H9 (cell line): ENCODE results near the gene LRP2. TPM values are rescaled to one million over a fixed set of nuclear protein-coding genes. Genes with fewer than 3 reads are reported as not detected.
A peak's percentile ranks its signal among the peaks of the same experiment; 100 is the strongest.

Source experiments
- DNase-seq: peaks from one replicate; pipeline ENCODE4 v3.0.0-alpha.2; 2017
- H2AFZ ChIP-seq: one replicate; pipeline ENCODE4 v1.6.1; 2013; ENCODE audit warnings: mild to moderate bottlenecking, low read length, control low read depth, moderate library complexity
- H2AK5ac ChIP-seq: 2 replicates; pipeline ENCODE4 v1.6.1; 2013; ENCODE audit warnings: low read length, control low read depth, mixed read lengths; ENCODE audit not compliant: insufficient read length
- H2BK120ac ChIP-seq: one replicate; pipeline ENCODE4 v1.6.1; 2013; ENCODE audit warnings: low read depth, mild to moderate bottlenecking, low read length, control low read depth, inconsistent platforms; ENCODE audit not compliant: poor library complexity, severe bottlenecking
- H2BK12ac ChIP-seq: 2 replicates; pipeline ENCODE4 v1.6.1; 2013; ENCODE audit warnings: low read length, control low read depth, mixed read lengths, low read depth; ENCODE audit not compliant: insufficient read length
- H2BK15ac ChIP-seq: 2 replicates; pipeline ENCODE4 v1.6.1; 2013; ENCODE audit warnings: low read depth, low read length, control low read depth
- H2BK20ac ChIP-seq: one replicate; pipeline ENCODE4 v1.6.1; 2013; ENCODE audit warnings: low read depth, mild to moderate bottlenecking, low read length, control low read depth, inconsistent platforms; ENCODE audit not compliant: poor library complexity, severe bottlenecking
- H2BK5ac ChIP-seq: 2 replicates; pipeline ENCODE4 v1.6.1; 2013; ENCODE audit warnings: low read length, control low read depth, mixed read lengths; ENCODE audit not compliant: insufficient read length
- H3K14ac ChIP-seq: 2 replicates; pipeline ENCODE4 v1.6.1; 2013; ENCODE audit warnings: low read length, control low read depth; ENCODE audit not compliant: insufficient read depth
- H3K18ac ChIP-seq: 2 replicates; pipeline ENCODE4 v1.6.1; 2013; ENCODE audit warnings: low read depth, mild to moderate bottlenecking, mixed read lengths, low read length, control low read depth; ENCODE audit not compliant: insufficient read length
- H3K23ac ChIP-seq: 2 replicates; pipeline ENCODE4 v1.6.1; 2013; ENCODE audit warnings: low read length, control low read depth, mixed read lengths, low read depth; ENCODE audit not compliant: insufficient read length
- H3K23me2 ChIP-seq: 2 replicates; pipeline ENCODE4 v1.6.1; 2013; ENCODE audit warnings: low read depth, mild to moderate bottlenecking, mixed read lengths, low read length, control low read depth; ENCODE audit not compliant: insufficient read length, poor library complexity, severe bottlenecking
- H3K27ac ChIP-seq: 2 replicates; pipeline ENCODE4 v1.5.1; 2013; ENCODE audit warnings: low read length, control low read depth, mixed read lengths, low read depth; ENCODE audit not compliant: insufficient read length
- H3K27me3 ChIP-seq: 2 replicates; pipeline ENCODE4 v1.6.1; 2013; ENCODE audit warnings: low read length, control low read depth, inconsistent platforms; ENCODE audit not compliant: insufficient read depth
- H3K4ac ChIP-seq: 2 replicates; pipeline ENCODE4 v1.6.1; 2013; ENCODE audit warnings: low read depth, mild to moderate bottlenecking, control low read depth, inconsistent platforms, low read length, moderate library complexity
- H3K4me1 ChIP-seq: 2 replicates; pipeline ENCODE4 v1.6.1; 2013; ENCODE audit warnings: low read length, control low read depth, inconsistent platforms; ENCODE audit not compliant: insufficient read depth
- H3K4me2 ChIP-seq: 2 replicates; pipeline ENCODE4 v1.6.1; 2013; ENCODE audit warnings: low read length, control low read depth, mixed read lengths; ENCODE audit not compliant: insufficient read length, insufficient read depth
- H3K56ac ChIP-seq: 2 replicates; pipeline ENCODE4 v1.6.1; 2013; ENCODE audit warnings: low read depth, mild to moderate bottlenecking, mixed read lengths, low read length, control low read depth; ENCODE audit not compliant: insufficient read length
- H3K79me1 ChIP-seq: 2 replicates; pipeline ENCODE4 v1.6.1; 2013; ENCODE audit warnings: low read depth, mild to moderate bottlenecking, moderate library complexity, low read length, control low read depth, inconsistent platforms; ENCODE audit not compliant: insufficient read depth, poor library complexity, severe bottlenecking
- H3K79me2 ChIP-seq: 2 replicates; pipeline ENCODE4 v1.6.1; 2013; ENCODE audit warnings: low read length, control low read depth, inconsistent platforms; ENCODE audit not compliant: insufficient read depth
- H3K9ac ChIP-seq: 2 replicates; pipeline ENCODE4 v1.6.1; 2013; ENCODE audit warnings: low read length, control low read depth, mixed read lengths; ENCODE audit not compliant: insufficient read length; ENCODE audit errors: extremely low read depth
- H3K9me3 ChIP-seq: one replicate; pipeline ENCODE4 v1.6.1; 2013; ENCODE audit warnings: low read depth, low read length, inconsistent platforms; ENCODE audit not compliant: control insufficient read depth
- H3T11ph ChIP-seq: one replicate; pipeline ENCODE4 v1.6.1; 2013; ENCODE audit warnings: mild to moderate bottlenecking, low read length, control low read depth, inconsistent platforms
- H4K20me1 ChIP-seq: one replicate; pipeline ENCODE4 v1.6.1; 2013; ENCODE audit not compliant: control insufficient read depth, insufficient read length, insufficient read depth
- H4K5ac ChIP-seq: 2 replicates; pipeline ENCODE4 v1.6.1; 2013; ENCODE audit warnings: low read depth, mild to moderate bottlenecking, mixed read lengths, low read length, control low read depth; ENCODE audit not compliant: insufficient read length
- H4K8ac ChIP-seq: replicated peaks from 2 replicates; pipeline ENCODE4 v1.6.1; 2013; ENCODE audit warnings: low read length, control low read depth, mixed read lengths, low read depth; ENCODE audit not compliant: insufficient read length
- H4K91ac ChIP-seq: 2 replicates; pipeline ENCODE4 v1.6.1; 2013; ENCODE audit warnings: low read depth, mild to moderate bottlenecking, moderate library complexity, mixed read lengths, low read length, control low read depth; ENCODE audit not compliant: insufficient read length
- H3K27ac Mint-ChIP-seq, 3 experiments: 2 replicates in 2 of 3; 3 replicates in 1 of 3; pipeline ENCODE4 v1.8.0; 2020 to 2021; ENCODE audit warnings: mixed read lengths in 3 of 3, mild to moderate bottlenecking in 1 of 3, moderate library complexity in 1 of 3
- H3K27me3 Mint-ChIP-seq: 2 replicates; pipeline ENCODE4 v1.8.0; 2021; ENCODE audit warnings: low read depth, mild to moderate bottlenecking, moderate library complexity, mixed read lengths
- H3K36me3 Mint-ChIP-seq, 3 experiments: 2 replicates in 2 of 3; 3 replicates in 1 of 3; pipeline ENCODE4 v1.8.0; 2020 to 2021; ENCODE audit warnings: low read depth in 3 of 3, mixed read lengths in 3 of 3; ENCODE audit not compliant: insufficient read depth in 1 of 3
- H3K4me1 Mint-ChIP-seq, 2 experiments: 2 replicates each; pipeline ENCODE4 v1.8.0; 2020; ENCODE audit warnings: mixed read lengths in 2 of 2
- H3K4me3 Mint-ChIP-seq, 2 experiments: 2 replicates in 1 of 2; 3 replicates in 1 of 2; pipeline ENCODE4 v1.8.0; 2020 to 2021; ENCODE audit warnings: mild to moderate bottlenecking in 2 of 2, mixed read lengths in 2 of 2, moderate library complexity in 1 of 2
- H3K9me3 Mint-ChIP-seq, 2 experiments: 2 replicates in 1 of 2; 3 replicates in 1 of 2; pipeline ENCODE4 v1.8.0; 2020; ENCODE audit warnings: mild to moderate bottlenecking in 2 of 2, mixed read lengths in 2 of 2, moderate library complexity in 1 of 2
- CTCF ChIP-seq: fragments of 200-600 bp; sonication (generic); conservative IDR thresholded peaks from 3 replicates; pipeline ENCODE4 v1.8.0; 2021; ENCODE audit warnings: antibody characterized with exemption, mild to moderate bottlenecking
- WGBS: extraction: QIAGEN DNeasy Blood & Tissue Kit; methylation state at CpG from one replicate; pipeline ENCODE4 v1.1.7; 2013; ENCODE audit warnings: missing lambda C conversion rate, low lambda C conversion rate, mixed read lengths; ENCODE audit not compliant: insufficient read length; ENCODE audit errors: extremely low coverage; 5-methylcytosine and 5-hydroxymethylcytosine counted together
- total RNA-seq: library from RNA; stranded (reverse); gene quantifications from 2 replicates; pipeline ENCODE4 v1.2.1, GENCODE V29; 2021

LRP2 gene
- total RNA-seq, 1 experiment from 2014 or later: 1.4 TPM

DNA sequence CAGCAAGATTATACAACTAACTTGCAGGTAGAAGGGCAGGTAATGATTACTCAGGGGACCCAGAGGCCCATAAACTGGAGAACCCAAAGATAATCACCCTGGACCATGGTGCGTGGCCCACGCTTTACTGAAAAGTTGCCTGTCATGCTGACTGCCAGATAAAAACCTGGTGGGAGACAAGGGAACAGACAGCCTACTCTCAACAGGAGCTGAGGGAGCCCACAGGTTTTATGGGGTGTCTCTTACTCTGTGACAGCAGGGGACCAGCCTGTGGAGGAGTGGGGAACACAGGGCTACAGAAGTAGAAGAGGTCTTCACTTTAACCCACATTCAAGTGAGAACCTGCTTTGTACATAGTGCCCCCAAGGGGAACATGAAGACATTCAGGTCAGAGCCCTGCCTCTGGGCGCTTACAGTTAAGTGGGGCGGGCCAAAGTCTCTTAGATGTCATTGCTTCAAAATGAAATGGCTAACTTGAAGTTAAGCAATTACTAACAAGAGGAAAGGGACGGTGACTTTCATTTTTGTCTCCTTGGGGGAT is 232.6 kb downstream of the LRP2 start:
- Mint-ChIP-seq H3K4me1 (no peaks in the 10 kb centered on the region), H3K27ac (peak overlapping the region in 1 of 3 experiments; percentile 13; a peak in 1 of 7 replicates), H3K9me3 (no peaks in the 10 kb centered on the region), H3K4me3 (no peak overlapping the region), H3K27me3 (no peaks in the 10 kb centered on the region), H3K36me3 (no peaks in the 10 kb centered on the region)
- Histone ChIP-seq H3K14ac (no peak overlapping the region), H3K9me3 (no peaks in the 10 kb centered on the region), H3K27ac (no peak overlapping the region), H3K23me2 (no peaks in the 10 kb centered on the region), H4K20me1 (no peaks in the 10 kb centered on the region), H3K79me2 (no peaks in the 10 kb centered on the region), H3K27me3 (no peaks in the 10 kb centered on the region), H3K18ac (no peak overlapping the region), H2BK15ac (no peak overlapping the region), H3K4me1 (no peaks in the 10 kb centered on the region), H2BK5ac (no peak overlapping the region), H2BK120ac (no peak overlapping the region), H3K4me2 (no peak overlapping the region), H4K8ac (no peak overlapping the region), H2AK5ac (no peak overlapping the region), H4K91ac (no peak overlapping the region), H4K5ac (no peak overlapping the region), H3K4ac (no peak overlapping the region), H3K79me1 (no peaks in the 10 kb centered on the region), H3T11ph (no peak overlapping the region), H2AFZ (no peak overlapping the region), H3K56ac (no peak overlapping the region), H2BK20ac (no peak overlapping the region), H3K9ac (no peak overlapping the region), H2BK12ac (no peak overlapping the region), H3K23ac (no peak overlapping the region)
- no CpG with 5 or more reads among the region's 5 CpGs for WGBS
- DNase-seq: no peak
- no peak for TF ChIP-seq CTCF
